ENCODE results near the gene FOXP3. TPM values are rescaled to one million over a fixed set of nuclear protein-coding genes. Genes with fewer than 3 reads are reported as not detected.

FOXP3 gene
- total RNA-seq, 1 donor from 2014 or later = 0.29 TPM

GRCh38 chrX:49282647-49283011 is 18.1 kb upstream of the FOXP3 start:
- DNase-seq (no peak), ATAC-seq (ENCODE audit: low read depth) (no peak)
- Mint-ChIP-seq H3K36me3 (ENCODE audit: low read depth) (no peaks in the 10 kb centered on the region), H3K9me3 (no peaks in the 10 kb centered on the region), H3K27me3 (no peaks in the 10 kb centered on the region), H3K27ac (no peak overlapping the region), H3K4me3 (no peak overlapping the region), H3K4me1 (peaks cover under 1% of the 10 kb centered on the region)
- ChIA-PET CTCF (no interaction called here), POLR2A (no interaction called here)
- intact Hi-C loops (cut with micrococcal nuclease) = no loop called here
- TF ChIP-seq, protein P1, sequence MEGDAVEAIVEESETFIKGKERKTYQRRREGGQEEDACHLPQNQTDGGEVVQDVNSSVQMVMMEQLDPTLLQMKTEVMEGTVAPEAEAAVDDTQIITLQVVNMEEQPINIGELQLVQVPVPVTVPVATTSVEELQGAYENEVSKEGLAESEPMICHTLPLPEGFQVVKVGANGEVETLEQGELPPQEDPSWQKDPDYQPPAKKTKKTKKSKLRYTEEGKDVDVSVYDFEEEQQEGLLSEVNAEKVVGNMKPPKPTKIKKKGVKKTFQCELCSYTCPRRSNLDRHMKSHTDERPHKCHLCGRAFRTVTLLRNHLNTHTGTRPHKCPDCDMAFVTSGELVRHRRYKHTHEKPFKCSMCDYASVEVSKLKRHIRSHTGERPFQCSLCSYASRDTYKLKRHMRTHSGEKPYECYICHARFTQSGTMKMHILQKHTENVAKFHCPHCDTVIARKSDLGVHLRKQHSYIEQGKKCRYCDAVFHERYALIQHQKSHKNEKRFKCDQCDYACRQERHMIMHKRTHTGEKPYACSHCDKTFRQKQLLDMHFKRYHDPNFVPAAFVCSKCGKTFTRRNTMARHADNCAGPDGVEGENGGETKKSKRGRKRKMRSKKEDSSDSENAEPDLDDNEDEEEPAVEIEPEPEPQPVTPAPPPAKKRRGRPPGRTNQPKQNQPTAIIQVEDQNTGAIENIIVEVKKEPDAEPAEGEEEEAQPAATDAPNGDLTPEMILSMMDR (IDR thresholded peaks at IDR 0.05) = no peak

- CTCF ChIA-PET = no interaction called here
- H3K9me3 Mint-ChIP-seq = no peaks in the 10 kb centered on the region
- no peak for ATAC-seq (ENCODE audit: low read depth)
- H3K27me3 Mint-ChIP-seq = no peaks in the 10 kb centered on the region
- H3K4me3 Mint-ChIP-seq = no peak overlapping the region
- intact Hi-C loops (cut with micrococcal nuclease) = no loop called here
- POLR2A ChIA-PET = interaction anchor here (0.5 kb wide), 1 partner anchor 275 kb away, joined by 3 read pairs; no protein-coding TSS in a partner anchor
- no peak for DNase-seq
- H3K36me3 Mint-ChIP-seq (ENCODE audit: low read depth) = peaks cover 9% of the 10 kb centered on the region
- TF ChIP-seq, protein P1 (IDR thresholded peaks at IDR 0.05) = no peak
- H3K27ac Mint-ChIP-seq = no peak overlapping the region
- peaks cover 22% of the 10 kb centered on the region for H3K4me1 Mint-ChIP-seq
Measured at GRCh38 chrX:49278081-49278480, 13.6 kb upstream of the FOXP3 start.

DNA sequence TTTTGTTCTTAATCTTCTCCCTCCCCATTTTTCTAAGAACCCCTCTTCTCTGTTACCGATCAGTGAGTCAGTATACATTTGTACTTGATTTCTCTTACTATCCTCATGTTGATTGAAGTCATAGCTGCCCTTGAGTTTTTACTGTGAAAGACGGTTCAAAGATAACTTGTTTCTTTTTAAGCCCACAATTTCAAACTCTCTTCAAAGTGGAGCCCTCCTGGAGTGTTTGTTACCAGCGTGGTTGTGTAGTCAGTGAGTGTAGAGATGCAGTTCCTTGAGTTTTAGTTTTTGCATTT is 13.0 kb upstream of the FOXP3 start:
- no peak overlapping the region for H3K4me3 Mint-ChIP-seq
- POLR2A ChIA-PET = interaction anchor here (0.9 kb wide), 1 partner anchor 8 kb away, joined by 3 read pairs; the partner anchor contains the start of gene PPP1R3F
- no peaks in the 10 kb centered on the region for H3K27me3 Mint-ChIP-seq
- CTCF ChIA-PET = no interaction called here
- H3K36me3 Mint-ChIP-seq (ENCODE audit: low read depth) = peaks cover 9% of the 10 kb centered on the region
- ATAC-seq (ENCODE audit: low read depth) (no peak), DNase-seq (no peak)
- H3K27ac Mint-ChIP-seq = no peak overlapping the region
- TF ChIP-seq, protein P1 (IDR thresholded peaks at IDR 0.05) = no peak
- no peaks in the 10 kb centered on the region for H3K9me3 Mint-ChIP-seq
- peaks cover 27% of the 10 kb centered on the region for H3K4me1 Mint-ChIP-seq
- intact Hi-C loops (cut with micrococcal nuclease) = no loop called here

DNA sequence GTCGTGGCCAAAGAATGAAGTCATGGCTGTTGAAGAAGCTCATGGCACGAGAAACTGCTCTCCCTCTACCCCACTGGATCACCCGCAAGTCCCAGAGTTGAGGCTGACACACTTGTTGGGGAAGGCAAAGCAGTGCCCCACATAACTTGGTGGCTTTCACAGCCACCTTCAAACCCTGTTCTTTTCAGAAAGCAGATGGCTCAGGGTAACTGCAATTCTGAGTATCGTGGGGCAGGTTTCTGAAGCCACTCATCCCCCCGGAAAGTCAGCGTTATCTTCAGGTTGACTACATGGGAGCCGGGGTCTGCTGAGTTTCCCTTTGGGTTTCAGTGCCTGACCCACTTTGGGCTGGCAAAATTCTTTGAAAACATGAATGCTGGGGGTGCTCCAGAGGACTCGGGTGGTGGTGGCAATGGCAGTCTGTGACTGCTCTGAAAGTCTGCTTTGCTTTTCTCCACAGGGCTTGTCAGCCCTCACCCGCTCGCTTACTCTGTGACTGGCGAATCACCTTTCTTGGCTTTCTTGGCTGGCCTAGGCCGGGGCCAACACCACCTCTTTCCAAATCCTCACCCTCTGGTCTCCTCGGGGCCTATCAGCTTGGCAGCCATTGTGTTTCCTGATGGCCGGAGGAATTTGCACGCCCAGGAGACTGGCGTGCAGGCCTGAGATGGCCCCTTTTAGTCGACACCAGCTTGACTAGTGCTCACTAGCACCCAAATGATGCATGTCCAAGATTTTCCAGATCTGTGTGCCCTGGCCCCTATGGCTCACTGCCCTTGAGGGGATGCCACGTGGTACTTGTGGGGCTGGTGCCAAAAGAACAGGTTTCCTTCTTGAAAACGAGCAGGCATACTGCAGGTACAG is 12.4 kb upstream of the FOXP3 start:
- intact Hi-C loops (cut with micrococcal nuclease) = no loop called here
- Mint-ChIP-seq H3K4me3 (no peak overlapping the region), H3K9me3 (no peaks in the 10 kb centered on the region), H3K27me3 (no peaks in the 10 kb centered on the region), H3K4me1 (peaks cover 33% of the 10 kb centered on the region), H3K27ac (no peak overlapping the region), H3K36me3 (ENCODE audit: low read depth) (peaks cover 9% of the 10 kb centered on the region)
- no peak for ATAC-seq (ENCODE audit: low read depth)
- ChIA-PET POLR2A (interaction anchor here (0.9 kb wide), 1 partner anchor 8 kb away, joined by 3 read pairs; the partner anchor contains the start of gene PPP1R3F), CTCF (no interaction called here)
- DNase-seq = no peak
- TF ChIP-seq, protein P1 (IDR thresholded peaks at IDR 0.05) = no peak

DNA sequence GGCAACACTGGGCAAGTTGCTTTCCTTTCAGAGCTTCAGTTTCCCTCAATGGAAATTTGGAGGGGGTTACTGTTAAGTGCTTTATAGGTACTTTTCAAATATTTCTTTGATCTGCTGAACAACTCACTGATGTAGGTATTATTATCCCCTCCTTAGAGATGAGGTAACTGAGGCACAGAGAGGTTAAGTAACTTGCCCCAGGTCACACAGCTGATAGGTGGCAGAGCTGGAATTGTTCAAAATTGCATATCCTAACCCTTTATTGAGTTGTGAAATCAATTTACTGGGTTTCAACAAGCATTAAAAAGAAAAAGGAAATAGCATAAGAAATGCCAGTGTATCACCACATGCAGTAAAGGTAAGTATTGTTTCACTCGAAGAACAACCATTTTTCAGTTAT is 11.7 kb upstream of the FOXP3 start:
- Mint-ChIP-seq H3K36me3 (ENCODE audit: low read depth) (peaks cover 9% of the 10 kb centered on the region), H3K27ac (no peak overlapping the region), H3K4me1 (peaks cover 39% of the 10 kb centered on the region), H3K4me3 (no peak overlapping the region), H3K9me3 (no peaks in the 10 kb centered on the region), H3K27me3 (no peaks in the 10 kb centered on the region)
- TF ChIP-seq, protein P1 (IDR thresholded peaks at IDR 0.05) = no peak
- intact Hi-C loops (cut with micrococcal nuclease) = no loop called here
- ChIA-PET POLR2A (no interaction called here), CTCF (no interaction called here)
- DNase-seq (no peak), ATAC-seq (ENCODE audit: low read depth) (no peak)
